Immature natural killer cell (primary cell): ENCODE results near the gene SETD2. TPM values are rescaled to one million over a fixed set of nuclear protein-coding genes. Genes with fewer than 3 reads are reported as not detected.

ENCODE experiments used
- DNase-seq, 3 donors: peaks; one replicate each; pipeline ENCODE4 v3.0.0; 2022; ENCODE audit warnings: mixed read lengths in 1 of 3
- H3K27ac Mint-ChIP-seq, 6 donors: one replicate each; pipeline ENCODE4 v1.8.0; 2020; ENCODE audit warnings: mixed read lengths in 6 of 6, mild to moderate bottlenecking in 5 of 6, inconsistent platforms in 4 of 6, moderate library complexity in 3 of 6
- H3K27me3 Mint-ChIP-seq, 3 donors: one replicate each; pipeline ENCODE4 v1.8.0; 2020 to 2021; ENCODE audit warnings: low read depth in 3 of 3, mild to moderate bottlenecking in 3 of 3, mixed read lengths in 3 of 3, moderate library complexity in 3 of 3, inconsistent platforms in 1 of 3
- H3K36me3 Mint-ChIP-seq, 3 donors: one replicate each; pipeline ENCODE4 v1.8.0; 2020; ENCODE audit warnings: mixed read lengths in 3 of 3, inconsistent platforms in 2 of 3, mild to moderate bottlenecking in 2 of 3
- H3K4me1 Mint-ChIP-seq, 2 donors: one replicate each; pipeline ENCODE4 v1.8.0; 2020; ENCODE audit warnings: inconsistent platforms in 2 of 2, mild to moderate bottlenecking in 2 of 2, mixed read lengths in 2 of 2, moderate library complexity in 1 of 2
- H3K4me3 Mint-ChIP-seq, 5 donors: one replicate each; pipeline ENCODE4 v1.8.0; 2020; ENCODE audit warnings: mild to moderate bottlenecking in 5 of 5, mixed read lengths in 5 of 5, inconsistent platforms in 3 of 5, moderate library complexity in 3 of 5
- H3K9me3 Mint-ChIP-seq, 6 donors: one replicate each; pipeline ENCODE4 v1.8.0; 2020; ENCODE audit warnings: mild to moderate bottlenecking in 6 of 6, mixed read lengths in 6 of 6, inconsistent platforms in 4 of 6, moderate library complexity in 3 of 6
- polyA plus RNA-seq, 3 donors: library from polyadenylated mRNA; unstranded; fragments of 300-500 nt; fragmentation: Illumina TruSeq; gene quantifications; one replicate each; pipeline ENCODE4 v1.2.3, GENCODE V29; 2021

Gene SETD2
- polyA plus RNA-seq, 3 donors from 2014 or later: 7.4 to 27.0 (median 8.2) TPM

GRCh38 chr3:47015151-47015550, 148.8 kb downstream of the SETD2 start:
- DNase-seq: no peak
- Mint-ChIP-seq H3K4me1 (peaks cover 58 to 61% of the 10 kb centered on the region in 2 donors), H3K4me3 (no peak overlapping the region), H3K9me3 (no peaks in the 10 kb centered on the region), H3K36me3 (peaks cover 0 to 11% (median 3%) of the 10 kb centered on the region in 3 donors), H3K27ac (peak overlapping the region; percentile 13 to 79 (median 58)), H3K27me3 (peaks cover 0 to 9% (median 2%) of the 10 kb centered on the region in 3 donors)

GRCh38 chr3:47014036-47014435, 149.9 kb downstream of the SETD2 start:
- peaks cover 56 to 57% of the 10 kb centered on the region in 2 donors for H3K4me1 Mint-ChIP-seq
- no peak overlapping the region for H3K4me3 Mint-ChIP-seq

DNA sequence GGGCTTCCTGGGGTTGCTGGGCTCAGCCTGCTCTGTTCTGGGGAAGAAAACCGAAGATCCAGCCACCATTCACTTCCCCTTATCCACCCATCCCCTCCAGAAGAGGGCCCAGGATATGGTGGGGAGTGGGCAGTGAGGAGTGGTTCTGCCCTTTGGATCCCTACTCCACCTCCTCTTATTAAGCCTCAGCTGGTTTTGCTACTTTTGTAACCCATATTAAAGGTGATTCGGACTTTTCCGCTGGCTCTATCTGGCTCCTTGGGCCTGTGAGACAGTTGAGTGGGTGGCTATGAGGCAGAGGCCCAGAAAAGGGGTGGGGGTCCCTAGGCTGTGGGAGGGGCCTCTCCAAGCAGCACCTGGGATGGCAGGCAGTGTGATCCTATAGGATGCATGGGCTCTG, 150.7 kb downstream of the SETD2 start:
- Mint-ChIP-seq H3K4me3 (no peak overlapping the region), H3K36me3 (no peaks in the 10 kb centered on the region), H3K27me3 (peaks cover 0 to 15% (median 11%) of the 10 kb centered on the region in 3 donors), H3K4me1 (peaks cover 53 to 55% of the 10 kb centered on the region in 2 donors), H3K27ac (peak overlapping the region; percentile 33 to 89 (median 66)), H3K9me3 (no peaks in the 10 kb centered on the region)
- DNase-seq: no peak

More at GRCh38 chr3:47014036-47014435, 149.9 kb downstream of the SETD2 start:
- H3K36me3 Mint-ChIP-seq: peaks cover 0 to 6% (median 0%) of the 10 kb centered on the region in 3 donors
- peaks cover 0 to 15% (median 8%) of the 10 kb centered on the region in 3 donors for H3K27me3 Mint-ChIP-seq
- peak overlapping the region; percentile 18 to 76 (median 62) for H3K27ac Mint-ChIP-seq
- no peaks in the 10 kb centered on the region for H3K9me3 Mint-ChIP-seq
- no peak for DNase-seq

- H3K4me3 Mint-ChIP-seq: no peak overlapping the region
Observed at GRCh38 chr3:47012342-47013230, 151.3 kb downstream of the SETD2 start.

GRCh38 chr3:47011371-47011770, 152.5 kb downstream of the SETD2 start:
- peaks cover 2 to 17% (median 11%) of the 10 kb centered on the region in 3 donors for H3K27me3 Mint-ChIP-seq
- peaks cover 35 to 36% of the 10 kb centered on the region in 2 donors for H3K4me1 Mint-ChIP-seq
- no peak for DNase-seq
- peaks cover 0 to 5% (median 1%) of the 10 kb centered on the region in 3 donors for H3K36me3 Mint-ChIP-seq
- H3K4me3 Mint-ChIP-seq: peak overlapping the region in 1 of 5 donors; percentile 33
- H3K27ac Mint-ChIP-seq: peak overlapping the region; percentile 31 to 94 (median 90)
- H3K9me3 Mint-ChIP-seq: no peaks in the 10 kb centered on the region

More at GRCh38 chr3:47012342-47013230, 151.3 kb downstream of the SETD2 start:
- Mint-ChIP-seq H3K27me3 (peaks cover 0 to 15% (median 11%) of the 10 kb centered on the region in 3 donors), H3K36me3 (no peaks in the 10 kb centered on the region), H3K4me1 (peaks cover 47 to 48% of the 10 kb centered on the region in 2 donors), H3K27ac (peak overlapping the region in 5 of 6 donors; percentile 33 to 89 (median 56)), H3K9me3 (no peaks in the 10 kb centered on the region)
- DNase-seq: no peak

GRCh38 chr3:47010910-47011309, 153.0 kb downstream of the SETD2 start:
- H3K4me3 Mint-ChIP-seq: peak overlapping the region in 2 of 5 donors; percentile 7 to 79
- peaks cover under 1 to 7% (median 6%) of the 10 kb centered on the region in 3 donors for H3K36me3 Mint-ChIP-seq
- H3K27me3 Mint-ChIP-seq: peaks cover 2 to 18% (median 11%) of the 10 kb centered on the region in 3 donors
- peaks cover 30 to 32% of the 10 kb centered on the region in 2 donors for H3K4me1 Mint-ChIP-seq
- DNase-seq: no peak
- peak overlapping the region; percentile 66 to 94 (median 90) for H3K27ac Mint-ChIP-seq
- H3K9me3 Mint-ChIP-seq: no peaks in the 10 kb centered on the region

- no peaks in the 10 kb centered on the region for H3K9me3 Mint-ChIP-seq
- peaks cover 2 to 17% (median 11%) of the 10 kb centered on the region in 3 donors for H3K27me3 Mint-ChIP-seq
- H3K4me1 Mint-ChIP-seq: peaks cover 24 to 28% of the 10 kb centered on the region in 2 donors
- peaks cover 3 to 12% (median 7%) of the 10 kb centered on the region in 3 donors for H3K36me3 Mint-ChIP-seq
- H3K27ac Mint-ChIP-seq: peak overlapping the region; percentile 76 to 94 (median 90)
- peak in 1 of 3 donors; percentile 9 for DNase-seq
- peak overlapping the region; percentile 67 to 79 (median 72) for H3K4me3 Mint-ChIP-seq
Observed at GRCh38 chr3:47010111-47010712, 153.7 kb downstream of the SETD2 start.

- H3K9me3 Mint-ChIP-seq: no peaks in the 10 kb centered on the region
- H3K27ac Mint-ChIP-seq: peak overlapping the region; percentile 76 to 94 (median 90)
- H3K27me3 Mint-ChIP-seq: peaks cover 2 to 17% (median 11%) of the 10 kb centered on the region in 3 donors
- H3K4me1 Mint-ChIP-seq: peaks cover 23 to 26% of the 10 kb centered on the region in 2 donors
- peak overlapping the region; percentile 67 to 79 (median 72) for H3K4me3 Mint-ChIP-seq
- DNase-seq: peak; percentile 84 to 88 (median 88)
- H3K36me3 Mint-ChIP-seq: peaks cover 3 to 15% (median 7%) of the 10 kb centered on the region in 3 donors
Observed at GRCh38 chr3:47009225-47010110, 154.4 kb downstream of the SETD2 start.

DNA sequence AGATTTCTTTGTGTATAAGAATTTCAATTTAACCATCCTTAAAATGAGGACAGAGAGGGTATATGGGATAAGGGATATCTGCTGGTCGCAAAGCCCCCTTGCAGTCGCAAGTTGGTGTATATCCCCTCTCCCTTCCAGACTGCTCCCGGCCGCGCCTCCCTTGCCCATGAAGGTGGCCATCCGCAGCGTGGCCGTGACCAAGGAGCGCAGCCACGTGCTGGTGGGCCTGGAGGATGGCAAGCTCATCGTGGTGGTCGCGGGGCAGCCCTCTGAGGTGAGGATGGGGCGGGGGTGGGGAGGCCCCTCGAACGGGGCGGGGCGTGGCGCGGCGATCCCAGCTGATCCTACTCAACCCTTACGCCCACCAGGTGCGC, 155.1 kb downstream of the SETD2 start:
- peak overlapping the region; percentile 65 to 87 (median 73) for H3K27ac Mint-ChIP-seq
- peaks cover 3 to 19% (median 7%) of the 10 kb centered on the region in 3 donors for H3K36me3 Mint-ChIP-seq
- no peaks in the 10 kb centered on the region for H3K9me3 Mint-ChIP-seq
- peaks cover 2 to 17% (median 9%) of the 10 kb centered on the region in 3 donors for H3K27me3 Mint-ChIP-seq
- DNase-seq: no peak
- H3K4me3 Mint-ChIP-seq: peak overlapping the region; percentile 33 to 71 (median 57)
- peaks cover 22 to 23% of the 10 kb centered on the region in 2 donors for H3K4me1 Mint-ChIP-seq

GRCh38 chr3:47008234-47008796, 155.6 kb downstream of the SETD2 start:
- peaks cover 22 to 23% of the 10 kb centered on the region in 2 donors for H3K4me1 Mint-ChIP-seq
- H3K27me3 Mint-ChIP-seq: peaks cover 2 to 17% (median 9%) of the 10 kb centered on the region in 3 donors
- peak overlapping the region; percentile 33 to 71 (median 57) for H3K4me3 Mint-ChIP-seq
- peak overlapping the region; percentile 65 to 87 (median 73) for H3K27ac Mint-ChIP-seq
- no peak for DNase-seq
- H3K36me3 Mint-ChIP-seq: peaks cover 3 to 23% (median 7%) of the 10 kb centered on the region in 3 donors
- H3K9me3 Mint-ChIP-seq: no peaks in the 10 kb centered on the region

- H3K36me3 Mint-ChIP-seq: peaks cover 3 to 23% (median 7%) of the 10 kb centered on the region in 3 donors
- peak overlapping the region in 3 of 6 donors; percentile 72 to 87 (median 74) for H3K27ac Mint-ChIP-seq
- H3K4me3 Mint-ChIP-seq: no peak overlapping the region
- no peak for DNase-seq
- H3K4me1 Mint-ChIP-seq: peaks cover 22 to 23% of the 10 kb centered on the region in 2 donors
- peaks cover 2 to 17% (median 9%) of the 10 kb centered on the region in 3 donors for H3K27me3 Mint-ChIP-seq
- no peaks in the 10 kb centered on the region for H3K9me3 Mint-ChIP-seq
Observed at GRCh38 chr3:47007482-47008233, 156.3 kb downstream of the SETD2 start.

- peaks cover 23 to 24% of the 10 kb centered on the region in 2 donors for H3K4me1 Mint-ChIP-seq
- H3K9me3 Mint-ChIP-seq: no peaks in the 10 kb centered on the region
- peak overlapping the region; percentile 19 to 72 (median 54) for H3K27ac Mint-ChIP-seq
- no peak overlapping the region for H3K4me3 Mint-ChIP-seq
- H3K36me3 Mint-ChIP-seq: peaks cover 3 to 26% (median 7%) of the 10 kb centered on the region in 3 donors
- H3K27me3 Mint-ChIP-seq: peaks cover 2 to 17% (median 9%) of the 10 kb centered on the region in 3 donors
- no peak for DNase-seq
Observed at GRCh38 chr3:47007001-47007400, 156.9 kb downstream of the SETD2 start.
